Hepatocyte (in vitro differentiated cells): ENCODE results near the gene SPECC1.

Source experiments
- CTCF ChIP-seq: fragments of 200-600 bp; sonication (generic); IDR thresholded peaks from 2 replicates; pipeline ENCODE4 v1.5.1; 2016; ENCODE audit warnings: antibody characterized with exemption, mild to moderate bottlenecking; ENCODE audit not compliant: poor library complexity
- EZH2 ChIP-seq: fragments of 200-600 bp; sonication (generic); IDR thresholded peaks from 2 replicates; pipeline ENCODE4 v1.6.1; 2016; ENCODE audit warnings: antibody characterized with exemption, mild to moderate bottlenecking, borderline replicate concordance
- EZH2phosphoT487 ChIP-seq: fragments of 200-600 bp; sonication (generic); IDR thresholded peaks from one replicate; pipeline ENCODE4 v1.6.1; 2018; ENCODE audit warnings: antibody characterized with exemption, mild to moderate bottlenecking, low read depth, moderate library complexity; ENCODE audit not compliant: unreplicated experiment, severe bottlenecking

GRCh38 chr17:20063665-20064648, 54.8 kb downstream of the SPECC1 start:
- no peak for TF ChIP-seq CTCF
- no peak for TF ChIP-seq EZH2phosphoT487
- no peak for TF ChIP-seq EZH2
